Stomach (tissue), 4 donors: ENCODE data around the gene KLK7.

Experiments
- EP300 ChIP-seq: sonication (generic); formaldehyde crosslinking; IDR thresholded peaks from one replicate; pipeline ENCODE4 v1.6.1; 2017; ENCODE audit warnings: antibody characterized with exemption
- POLR2A ChIP-seq, 4 donors: fragments of 450-650 bp; IDR thresholded peaks; one replicate each; pipeline ENCODE4 v1.6.1; 2016; ENCODE audit warnings: antibody characterized with exemption in 4 of 4, control low read depth in 2 of 4, mild to moderate bottlenecking in 1 of 4, moderate library complexity in 1 of 4
- POLR2AphosphoS5 ChIP-seq, 3 donors: sonication (generic); formaldehyde crosslinking; IDR thresholded peaks; one replicate each; pipeline ENCODE4 v1.6.1; 2016; ENCODE audit warnings: antibody characterized with exemption in 3 of 3
- TF ChIP-seq, protein P1 (sequence below), 7 experiments: fragments of 450-650 bp in 4 of 7; fragments of 200-600 bp in 3 of 7; sonication (generic) in 3 of 7; IDR thresholded peaks; one replicate each; pipeline ENCODE4 v1.5.1; 2016 to 2019; ENCODE audit warnings: antibody characterized with exemption in 7 of 7, control low read depth in 2 of 7, mild to moderate bottlenecking in 1 of 7

DNA sequence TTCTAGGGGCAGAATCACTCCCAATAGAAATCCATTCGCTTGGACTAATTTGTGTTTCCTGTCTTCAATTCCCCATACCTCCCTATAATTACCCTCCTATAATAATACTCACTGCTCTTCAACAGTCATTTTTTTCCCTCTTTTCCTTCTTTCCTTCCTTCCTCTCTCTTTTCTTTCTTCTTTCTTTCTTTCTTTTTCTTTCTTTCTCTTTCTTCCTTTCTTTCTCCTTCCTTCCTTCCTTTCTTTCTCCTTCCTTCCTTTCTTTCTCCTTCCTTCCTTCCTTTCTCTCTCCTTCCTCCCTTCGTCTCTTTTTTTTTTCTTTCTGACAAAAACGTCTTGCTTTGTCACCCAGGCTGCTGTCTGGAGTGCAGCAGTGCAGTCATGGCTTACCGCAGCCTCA lies 38.9 kb downstream of the KLK7 start:
- TF ChIP-seq, protein P1, sequence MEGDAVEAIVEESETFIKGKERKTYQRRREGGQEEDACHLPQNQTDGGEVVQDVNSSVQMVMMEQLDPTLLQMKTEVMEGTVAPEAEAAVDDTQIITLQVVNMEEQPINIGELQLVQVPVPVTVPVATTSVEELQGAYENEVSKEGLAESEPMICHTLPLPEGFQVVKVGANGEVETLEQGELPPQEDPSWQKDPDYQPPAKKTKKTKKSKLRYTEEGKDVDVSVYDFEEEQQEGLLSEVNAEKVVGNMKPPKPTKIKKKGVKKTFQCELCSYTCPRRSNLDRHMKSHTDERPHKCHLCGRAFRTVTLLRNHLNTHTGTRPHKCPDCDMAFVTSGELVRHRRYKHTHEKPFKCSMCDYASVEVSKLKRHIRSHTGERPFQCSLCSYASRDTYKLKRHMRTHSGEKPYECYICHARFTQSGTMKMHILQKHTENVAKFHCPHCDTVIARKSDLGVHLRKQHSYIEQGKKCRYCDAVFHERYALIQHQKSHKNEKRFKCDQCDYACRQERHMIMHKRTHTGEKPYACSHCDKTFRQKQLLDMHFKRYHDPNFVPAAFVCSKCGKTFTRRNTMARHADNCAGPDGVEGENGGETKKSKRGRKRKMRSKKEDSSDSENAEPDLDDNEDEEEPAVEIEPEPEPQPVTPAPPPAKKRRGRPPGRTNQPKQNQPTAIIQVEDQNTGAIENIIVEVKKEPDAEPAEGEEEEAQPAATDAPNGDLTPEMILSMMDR (IDR thresholded peaks at IDR 0.05): no peak
- TF ChIP-seq POLR2A (IDR thresholded peaks at IDR 0.05) (no peak), POLR2AphosphoS5 (IDR thresholded peaks at IDR 0.05) (no peak), EP300 (no peak)
